DND-41 (cell line): ENCODE data around the gene SLF2.

Experiments
- EZH2 ChIP-seq: IDR thresholded peaks from 3 replicates; pipeline ENCODE4 v1.6.1; 2012; ENCODE audit warnings: borderline replicate concordance, low read depth, mild to moderate bottlenecking, moderate library complexity, low read length, inconsistent platforms; ENCODE audit not compliant: severe bottlenecking
- TF ChIP-seq, protein P1 (sequence below): IDR thresholded peaks from 2 replicates; pipeline ENCODE4 v1.5.1; 2012; ENCODE audit warnings: borderline replicate concordance, low read length, moderate library complexity, mild to moderate bottlenecking; ENCODE audit not compliant: poor library complexity, severe bottlenecking; ENCODE audit errors: extremely low read depth

DNA sequence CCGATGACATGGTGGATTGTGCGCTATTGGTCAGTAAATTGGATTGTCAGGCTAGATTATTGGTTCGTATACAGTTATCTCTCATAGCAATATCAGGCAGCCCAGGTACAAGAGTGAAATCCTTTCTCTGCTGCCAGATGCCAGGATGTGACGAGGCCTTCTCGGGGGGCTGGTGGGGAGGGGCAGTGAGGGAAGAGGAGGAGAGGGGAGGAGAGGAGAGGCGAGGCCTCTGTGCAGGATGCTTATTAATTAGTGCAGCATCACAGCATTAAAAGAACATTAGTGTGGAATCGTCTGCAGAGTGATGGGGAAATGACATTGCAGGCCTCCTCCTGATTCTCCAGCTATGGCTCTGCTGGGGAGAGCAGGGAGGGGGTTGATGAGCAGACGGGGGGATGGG is 30.5 kb upstream of the SLF2 start:
- TF ChIP-seq, protein P1, sequence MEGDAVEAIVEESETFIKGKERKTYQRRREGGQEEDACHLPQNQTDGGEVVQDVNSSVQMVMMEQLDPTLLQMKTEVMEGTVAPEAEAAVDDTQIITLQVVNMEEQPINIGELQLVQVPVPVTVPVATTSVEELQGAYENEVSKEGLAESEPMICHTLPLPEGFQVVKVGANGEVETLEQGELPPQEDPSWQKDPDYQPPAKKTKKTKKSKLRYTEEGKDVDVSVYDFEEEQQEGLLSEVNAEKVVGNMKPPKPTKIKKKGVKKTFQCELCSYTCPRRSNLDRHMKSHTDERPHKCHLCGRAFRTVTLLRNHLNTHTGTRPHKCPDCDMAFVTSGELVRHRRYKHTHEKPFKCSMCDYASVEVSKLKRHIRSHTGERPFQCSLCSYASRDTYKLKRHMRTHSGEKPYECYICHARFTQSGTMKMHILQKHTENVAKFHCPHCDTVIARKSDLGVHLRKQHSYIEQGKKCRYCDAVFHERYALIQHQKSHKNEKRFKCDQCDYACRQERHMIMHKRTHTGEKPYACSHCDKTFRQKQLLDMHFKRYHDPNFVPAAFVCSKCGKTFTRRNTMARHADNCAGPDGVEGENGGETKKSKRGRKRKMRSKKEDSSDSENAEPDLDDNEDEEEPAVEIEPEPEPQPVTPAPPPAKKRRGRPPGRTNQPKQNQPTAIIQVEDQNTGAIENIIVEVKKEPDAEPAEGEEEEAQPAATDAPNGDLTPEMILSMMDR: no peak
- TF ChIP-seq EZH2: no peak
